OCI-LY3 (cell line): ENCODE measurements around the gene SLC26A5.

Source experiments
- CTCF ChIP-seq: fragments of 200-600, 300-600 bp; sonication (generic); IDR thresholded peaks from 2 replicates; pipeline ENCODE4 v1.5.1; 2014; ENCODE audit warnings: antibody characterized with exemption, low read length, low read depth
- EZH2phosphoT487 ChIP-seq: fragments of 200-600 bp; shearing (Covaris generic); IDR thresholded peaks from 2 replicates; pipeline ENCODE4 v1.6.1; 2018; ENCODE audit warnings: antibody characterized with exemption, mixed run types, low read depth

DNA sequence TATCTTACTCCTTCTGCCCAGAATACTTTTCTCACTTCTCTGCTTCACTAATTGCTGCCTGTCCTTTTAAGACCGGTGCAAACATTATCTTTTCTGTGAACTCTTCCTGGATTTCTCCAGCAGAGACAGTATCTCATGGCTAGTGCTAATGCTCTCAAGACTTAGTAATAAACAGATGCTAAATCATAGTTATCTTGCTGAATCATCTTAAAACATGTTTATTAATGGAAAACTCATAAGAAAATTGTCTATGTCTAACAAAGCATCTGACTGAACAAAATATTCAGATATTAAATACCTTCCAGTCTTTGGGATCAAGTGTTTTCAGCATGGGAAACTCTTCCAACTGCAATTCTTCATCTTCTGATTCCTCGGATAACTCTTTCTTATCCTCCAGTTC, 104.5 kb downstream of the SLC26A5 start:
- TF ChIP-seq CTCF (no peak), EZH2phosphoT487 (no peak)
